ENCODE data around the gene LY6G5C. TPM values are rescaled to one million over a fixed set of nuclear protein-coding genes. Genes with fewer than 3 reads are reported as not detected.
A peak's percentile ranks its signal among the peaks of the same experiment; 100 is the strongest.

The LY6G5C gene
- total and polyA plus RNA-seq, 9 of the 15 experiments (the other 6 are each of a cell fraction or from before 2014, with no cell fraction given): 0.10 to 0.67 (median 0.46) TPM; not detected in 4

DNA sequence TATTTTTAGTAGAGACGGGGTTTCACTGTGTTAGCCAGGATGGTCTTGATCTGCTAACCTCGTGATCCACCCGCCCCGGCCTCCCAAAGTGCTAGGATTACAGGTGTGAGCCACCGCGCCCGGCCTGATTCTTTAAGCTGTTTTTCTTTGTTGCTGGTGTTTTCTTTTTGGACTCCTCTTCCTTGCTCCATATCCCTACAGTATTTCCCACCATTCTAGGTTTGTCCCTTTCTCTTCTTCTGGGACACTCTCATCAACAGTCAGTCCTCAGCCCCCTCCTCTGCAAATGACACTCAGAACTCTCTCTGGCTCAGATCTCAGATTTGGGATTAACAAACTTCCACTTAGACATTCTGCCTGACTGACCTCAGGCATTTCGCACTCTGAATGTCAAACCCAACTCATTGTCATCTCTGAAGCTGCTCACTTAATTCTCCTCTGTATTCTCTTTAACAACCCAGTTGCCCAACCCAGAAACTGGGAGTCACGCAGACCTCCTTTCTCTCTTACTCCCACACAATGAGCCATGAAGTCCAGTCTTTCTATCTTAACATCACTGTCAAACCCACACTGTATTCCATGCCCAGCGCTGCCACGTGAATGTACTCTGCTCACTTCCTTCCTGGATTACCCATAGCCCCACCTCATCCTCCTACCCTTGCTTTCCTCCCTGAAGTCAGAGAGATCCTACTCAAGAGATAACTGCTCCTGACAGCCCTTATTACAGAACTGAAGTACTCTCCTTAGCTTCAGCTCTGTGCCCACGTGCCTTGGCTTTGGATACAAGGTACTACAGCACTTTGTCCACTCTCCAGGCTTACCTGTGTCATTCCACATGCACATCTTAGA lies 44.9 kb upstream of the LY6G5C start (continued):
- TF ChIP-seq, protein P1, sequence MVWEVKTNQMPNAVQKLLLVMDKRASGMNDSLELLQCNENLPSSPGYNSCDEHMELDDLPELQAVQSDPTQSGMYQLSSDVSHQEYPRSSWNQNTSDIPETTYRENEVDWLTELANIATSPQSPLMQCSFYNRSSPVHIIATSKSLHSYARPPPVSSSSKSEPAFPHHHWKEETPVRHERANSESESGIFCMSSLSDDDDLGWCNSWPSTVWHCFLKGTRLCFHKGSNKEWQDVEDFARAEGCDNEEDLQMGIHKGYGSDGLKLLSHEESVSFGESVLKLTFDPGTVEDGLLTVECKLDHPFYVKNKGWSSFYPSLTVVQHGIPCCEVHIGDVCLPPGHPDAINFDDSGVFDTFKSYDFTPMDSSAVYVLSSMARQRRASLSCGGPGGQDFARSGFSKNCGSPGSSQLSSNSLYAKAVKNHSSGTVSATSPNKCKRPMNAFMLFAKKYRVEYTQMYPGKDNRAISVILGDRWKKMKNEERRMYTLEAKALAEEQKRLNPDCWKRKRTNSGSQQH (CRISPR knock-in tag; IDR thresholded peaks at IDR 0.05): peak; percentile 94
- TF ChIP-seq ERF (CRISPR knock-in tag; IDR thresholded peaks at IDR 0.05): peak; percentile 53; the same call in 1 of the 2 replicates
- TF ChIP-seq, protein P2, sequence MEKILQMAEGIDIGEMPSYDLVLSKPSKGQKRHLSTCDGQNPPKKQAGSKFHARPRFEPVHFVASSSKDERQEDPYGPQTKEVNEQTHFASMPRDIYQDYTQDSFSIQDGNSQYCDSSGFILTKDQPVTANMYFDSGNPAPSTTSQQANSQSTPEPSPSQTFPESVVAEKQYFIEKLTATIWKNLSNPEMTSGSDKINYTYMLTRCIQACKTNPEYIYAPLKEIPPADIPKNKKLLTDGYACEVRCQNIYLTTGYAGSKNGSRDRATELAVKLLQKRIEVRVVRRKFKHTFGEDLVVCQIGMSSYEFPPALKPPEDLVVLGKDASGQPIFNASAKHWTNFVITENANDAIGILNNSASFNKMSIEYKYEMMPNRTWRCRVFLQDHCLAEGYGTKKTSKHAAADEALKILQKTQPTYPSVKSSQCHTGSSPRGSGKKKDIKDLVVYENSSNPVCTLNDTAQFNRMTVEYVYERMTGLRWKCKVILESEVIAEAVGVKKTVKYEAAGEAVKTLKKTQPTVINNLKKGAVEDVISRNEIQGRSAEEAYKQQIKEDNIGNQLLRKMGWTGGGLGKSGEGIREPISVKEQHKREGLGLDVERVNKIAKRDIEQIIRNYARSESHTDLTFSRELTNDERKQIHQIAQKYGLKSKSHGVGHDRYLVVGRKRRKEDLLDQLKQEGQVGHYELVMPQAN (IDR thresholded peaks at IDR 0.05; ENCODE audit: borderline replicate concordance): peak; percentile 35
- TF ChIP-seq RBM34 (IDR thresholded peaks at IDR 0.05; ENCODE audit: borderline replicate concordance, insufficient read depth, low read length): no peak
- TF ChIP-seq NFATC3 (IDR thresholded peaks at IDR 0.05): no peak
- no peak for TF ChIP-seq HOXB6 (CRISPR knock-in tag; IDR thresholded peaks at IDR 0.05; ENCODE audit: borderline replicate concordance)
- no peak for TF ChIP-seq PYGO2 (tag; IDR thresholded peaks at IDR 0.05)
- TF ChIP-seq BMI1 (IDR thresholded peaks at IDR 0.05; ENCODE audit: low read length): no peak
- TF ChIP-seq POLR2H (tag; IDR thresholded peaks at IDR 0.05; ENCODE audit: low read depth): no peak
- TF ChIP-seq DLX4 (CRISPR knock-in tag; IDR thresholded peaks at IDR 0.05): peak; percentile 63; the same call in 1 of the 2 replicates
- TF ChIP-seq MYC (IDR thresholded peaks at IDR 0.05; ENCODE audit: low read depth, low read length): peak; percentile 85
- peak; percentile 72 for TF ChIP-seq MYC (CRISPR knock-in tag; IDR thresholded peaks at IDR 0.05; ENCODE audit: borderline replicate concordance, low read depth)
- TF ChIP-seq MAFF (IDR thresholded peaks at IDR 0.05; ENCODE audit: low read length): no peak
- no peak for TF ChIP-seq ZBED1 (IDR thresholded peaks at IDR 0.05)
- TF ChIP-seq, protein P3, sequence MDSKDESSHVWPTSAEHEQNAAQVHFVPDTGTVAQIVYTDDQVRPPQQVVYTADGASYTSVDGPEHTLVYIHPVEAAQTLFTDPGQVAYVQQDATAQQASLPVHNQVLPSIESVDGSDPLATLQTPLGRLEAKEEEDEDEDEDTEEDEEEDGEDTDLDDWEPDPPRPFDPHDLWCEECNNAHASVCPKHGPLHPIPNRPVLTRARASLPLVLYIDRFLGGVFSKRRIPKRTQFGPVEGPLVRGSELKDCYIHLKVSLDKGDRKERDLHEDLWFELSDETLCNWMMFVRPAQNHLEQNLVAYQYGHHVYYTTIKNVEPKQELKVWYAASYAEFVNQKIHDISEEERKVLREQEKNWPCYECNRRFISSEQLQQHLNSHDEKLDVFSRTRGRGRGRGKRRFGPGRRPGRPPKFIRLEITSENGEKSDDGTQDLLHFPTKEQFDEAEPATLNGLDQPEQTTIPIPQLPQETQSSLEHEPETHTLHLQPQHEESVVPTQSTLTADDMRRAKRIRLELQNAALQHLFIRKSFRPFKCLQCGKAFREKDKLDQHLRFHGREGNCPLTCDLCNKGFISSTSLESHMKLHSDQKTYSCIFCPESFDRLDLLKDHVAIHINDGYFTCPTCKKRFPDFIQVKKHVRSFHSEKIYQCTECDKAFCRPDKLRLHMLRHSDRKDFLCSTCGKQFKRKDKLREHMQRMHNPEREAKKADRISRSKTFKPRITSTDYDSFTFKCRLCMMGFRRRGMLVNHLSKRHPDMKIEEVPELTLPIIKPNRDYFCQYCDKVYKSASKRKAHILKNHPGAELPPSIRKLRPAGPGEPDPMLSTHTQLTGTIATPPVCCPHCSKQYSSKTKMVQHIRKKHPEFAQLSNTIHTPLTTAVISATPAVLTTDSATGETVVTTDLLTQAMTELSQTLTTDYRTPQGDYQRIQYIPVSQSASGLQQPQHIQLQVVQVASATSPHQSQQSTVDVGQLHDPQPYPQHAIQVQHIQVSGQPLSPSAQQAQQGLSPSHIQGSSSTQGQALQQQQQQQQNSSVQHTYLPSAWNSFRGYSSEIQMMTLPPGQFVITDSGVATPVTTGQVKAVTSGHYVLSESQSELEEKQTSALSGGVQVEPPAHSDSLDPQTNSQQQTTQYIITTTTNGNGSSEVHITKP (IDR thresholded peaks at IDR 0.05; ENCODE audit: partially characterized antibody): peak; percentile 8
- TF ChIP-seq NR0B1 (IDR thresholded peaks at IDR 0.05; ENCODE audit: partially characterized antibody): no peak
- peak; percentile 74; the same call in 1 of the 2 replicates for TF ChIP-seq E2F3 (CRISPR knock-in tag; IDR thresholded peaks at IDR 0.05)
- TF ChIP-seq SIRT6 (IDR thresholded peaks at IDR 0.05; ENCODE audit: low read depth, low read length): no peak
